Upper lobe of left lung (tissue), 4 donors: ENCODE results near the gene FOXO3.

Experiments used
- POLR2AphosphoS5 ChIP-seq, 2 donors: sonication (generic); formaldehyde crosslinking; IDR thresholded peaks; one replicate each; pipeline ENCODE4 v1.5.1; 2017; ENCODE audit warnings: antibody characterized with exemption in 2 of 2
- TF ChIP-seq, protein P1 (sequence below), 6 experiments: fragments of 450-650 bp in 4 of 6; fragments of 200-600 bp in 2 of 6; sonication (generic) in 2 of 6; IDR thresholded peaks; one replicate each; pipeline ENCODE4 v1.5.1; 2016 to 2019; ENCODE audit warnings: antibody characterized with exemption in 6 of 6

DNA sequence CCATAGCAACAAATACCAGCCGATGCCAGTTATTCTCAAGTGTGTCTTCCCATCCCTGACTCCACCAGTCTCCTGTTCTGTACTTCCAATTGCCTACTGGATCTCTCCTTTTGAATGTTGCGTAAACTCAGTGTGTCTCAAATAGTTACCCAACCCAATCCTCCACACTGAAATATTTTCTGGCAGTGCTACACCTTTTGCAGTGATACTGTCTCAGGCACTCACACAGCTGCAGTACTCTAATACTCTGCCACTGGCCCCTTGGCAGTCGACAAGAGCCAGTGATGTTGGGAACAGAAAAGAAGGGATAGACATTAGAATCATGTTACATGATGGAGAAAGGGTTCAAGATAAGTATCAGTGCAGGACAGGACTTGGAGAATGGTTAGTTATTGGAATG is 31.8 kb upstream of the FOXO3 start:
- TF ChIP-seq, protein P1, sequence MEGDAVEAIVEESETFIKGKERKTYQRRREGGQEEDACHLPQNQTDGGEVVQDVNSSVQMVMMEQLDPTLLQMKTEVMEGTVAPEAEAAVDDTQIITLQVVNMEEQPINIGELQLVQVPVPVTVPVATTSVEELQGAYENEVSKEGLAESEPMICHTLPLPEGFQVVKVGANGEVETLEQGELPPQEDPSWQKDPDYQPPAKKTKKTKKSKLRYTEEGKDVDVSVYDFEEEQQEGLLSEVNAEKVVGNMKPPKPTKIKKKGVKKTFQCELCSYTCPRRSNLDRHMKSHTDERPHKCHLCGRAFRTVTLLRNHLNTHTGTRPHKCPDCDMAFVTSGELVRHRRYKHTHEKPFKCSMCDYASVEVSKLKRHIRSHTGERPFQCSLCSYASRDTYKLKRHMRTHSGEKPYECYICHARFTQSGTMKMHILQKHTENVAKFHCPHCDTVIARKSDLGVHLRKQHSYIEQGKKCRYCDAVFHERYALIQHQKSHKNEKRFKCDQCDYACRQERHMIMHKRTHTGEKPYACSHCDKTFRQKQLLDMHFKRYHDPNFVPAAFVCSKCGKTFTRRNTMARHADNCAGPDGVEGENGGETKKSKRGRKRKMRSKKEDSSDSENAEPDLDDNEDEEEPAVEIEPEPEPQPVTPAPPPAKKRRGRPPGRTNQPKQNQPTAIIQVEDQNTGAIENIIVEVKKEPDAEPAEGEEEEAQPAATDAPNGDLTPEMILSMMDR (IDR thresholded peaks at IDR 0.05): no peak
- TF ChIP-seq POLR2AphosphoS5 (IDR thresholded peaks at IDR 0.05): no peak
